ENCODE data around the gene PCGF1. TPM values are rescaled to one million over a fixed set of nuclear protein-coding genes. Genes with fewer than 3 reads are reported as not detected.
"Not testable (repeated sequence)": the region's sequence is repeated elsewhere in the genome, so short reads cannot be mapped to it uniquely, and the experiment has no call there.

The PCGF1 gene
- total RNA-seq, 1 donor from 2014 or later = 8.2 TPM

DNA sequence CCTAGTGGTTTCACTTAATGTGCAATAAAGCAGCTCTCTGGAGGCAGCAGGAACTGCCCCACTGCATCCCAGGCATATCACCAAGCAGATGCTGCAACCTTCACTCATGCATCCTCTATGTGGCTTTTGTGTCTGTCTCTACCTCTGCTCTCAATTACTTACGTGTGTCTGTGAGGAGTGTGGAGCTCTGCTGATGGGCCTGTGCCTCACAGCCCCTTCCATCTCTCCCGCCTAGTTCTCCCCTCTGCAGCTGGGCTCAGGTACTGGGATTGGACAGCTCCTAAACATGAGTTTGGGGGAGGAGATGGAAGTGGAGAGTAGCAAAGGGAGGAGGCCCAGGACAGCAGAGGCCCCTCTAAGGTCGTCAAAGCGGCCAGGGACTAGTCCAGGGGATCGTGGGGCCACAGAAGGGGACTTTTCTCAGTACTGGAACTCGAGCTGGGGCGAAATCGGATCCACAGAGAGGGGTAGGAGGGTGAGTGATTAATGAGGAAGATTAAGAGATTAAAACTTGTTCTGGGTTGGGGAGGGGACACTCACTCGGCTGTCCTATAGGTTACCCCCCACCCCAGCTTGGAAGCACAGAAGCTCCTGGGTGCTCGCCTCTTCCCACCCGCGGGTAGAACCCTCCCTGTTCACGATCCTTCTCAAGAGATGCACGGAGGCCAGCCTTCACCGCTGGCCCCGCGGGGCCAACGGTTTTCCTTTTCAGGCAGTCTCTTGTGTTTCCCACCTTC, 6.0 kb downstream of the PCGF1 start:
- no peak for DNase-seq (ENCODE audit: low spot score in 2 of 2)

DNA sequence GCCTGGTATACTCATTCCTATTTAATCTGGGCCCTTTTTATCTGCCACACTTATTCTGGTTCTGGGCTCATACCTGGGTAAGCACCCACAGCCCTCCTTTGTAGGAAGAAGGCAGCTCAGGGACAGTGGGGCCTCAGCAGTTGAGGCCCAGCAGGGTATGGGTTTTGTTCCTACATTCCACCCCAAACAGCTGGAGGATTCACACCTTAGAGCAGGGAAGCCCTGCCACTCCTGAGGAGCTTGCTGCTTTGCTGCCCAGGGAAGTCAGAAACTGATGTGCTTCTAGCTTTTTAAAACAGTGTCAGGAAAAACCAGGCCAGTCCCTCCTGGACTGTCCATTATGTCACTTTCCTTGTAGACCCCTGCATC, 6.9 kb downstream of the PCGF1 start:
- FAIRE-seq = no peak
- no peak for DNase-seq (ENCODE audit: low spot score in 2 of 2)

More for the DNA sequence above, 6.0 kb downstream of the PCGF1 start:
- FAIRE-seq = no peak

DNA sequence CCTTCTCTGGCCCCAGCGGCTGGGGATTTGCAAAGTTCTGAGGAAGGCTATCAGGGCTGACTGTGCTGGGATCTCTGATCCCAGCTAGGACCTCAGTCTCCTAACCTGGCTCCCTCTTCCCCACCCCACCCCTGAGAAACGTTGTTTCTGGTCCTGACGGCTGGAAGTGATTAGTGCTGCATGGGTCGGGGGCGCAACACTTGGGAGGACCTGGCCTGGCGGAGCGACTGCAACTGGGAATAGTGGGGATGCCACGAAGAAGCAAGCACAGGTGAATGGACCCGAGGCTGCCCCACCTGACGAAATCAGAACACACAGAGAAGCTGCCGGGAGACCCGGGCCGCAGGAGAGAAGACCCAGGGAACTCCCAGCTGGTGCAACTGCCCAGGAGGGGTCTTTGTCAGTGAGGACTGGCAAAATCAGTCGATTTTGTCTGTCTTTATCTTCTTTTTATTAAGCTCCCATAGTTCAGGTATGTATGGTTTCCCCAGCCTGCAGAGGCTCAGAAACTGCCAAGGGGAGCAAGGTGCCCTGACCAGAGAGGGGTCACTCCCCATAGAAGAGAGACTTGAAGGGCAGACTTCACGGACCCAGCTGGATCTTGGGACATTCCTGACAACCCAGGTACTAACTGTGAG, 7.4 kb downstream of the PCGF1 start:
- FAIRE-seq = no peak
- DNase-seq (ENCODE audit: low spot score in 2 of 2) = no peak

DNA sequence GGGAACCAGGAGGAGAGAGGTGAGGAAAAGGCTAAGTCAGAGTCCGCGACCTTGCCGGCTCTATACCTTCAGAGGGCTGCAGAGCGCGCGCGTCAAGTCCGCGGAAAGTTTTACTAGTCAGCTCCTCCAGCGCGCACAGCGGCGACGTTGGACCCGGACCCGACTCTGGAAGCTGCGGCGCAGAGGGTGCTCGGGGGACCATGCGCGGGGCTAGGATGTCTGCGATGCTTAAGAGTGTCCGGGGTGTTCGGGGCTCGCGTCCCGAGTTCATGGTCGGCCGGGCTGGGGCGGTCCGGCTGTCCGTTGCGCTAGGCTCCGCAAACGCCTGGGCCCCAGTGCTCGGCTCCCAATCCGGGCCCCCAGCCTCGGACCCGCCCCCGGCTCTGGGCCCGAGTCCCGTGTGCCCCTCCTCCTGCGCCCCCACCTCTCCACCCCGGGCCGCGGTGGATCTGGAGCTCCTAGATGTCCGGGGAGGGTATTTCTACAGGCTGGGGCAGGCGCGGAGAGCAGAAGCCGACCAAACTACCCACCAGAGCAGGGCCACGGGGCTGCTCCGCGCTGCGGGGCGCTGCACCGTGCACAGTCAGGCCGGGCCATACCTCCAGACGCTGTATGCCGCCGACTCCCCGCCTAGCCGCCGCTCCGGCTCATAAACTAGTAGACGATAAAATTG, 8.1 kb downstream of the PCGF1 start, which contains the start of gene LBX2:
LBX2 (minus strand) TSS at position 337 of the 673 bp plus-strand sequence; CDS start at position 271, 66 bp downstream.
- FAIRE-seq = no peak

DNA sequence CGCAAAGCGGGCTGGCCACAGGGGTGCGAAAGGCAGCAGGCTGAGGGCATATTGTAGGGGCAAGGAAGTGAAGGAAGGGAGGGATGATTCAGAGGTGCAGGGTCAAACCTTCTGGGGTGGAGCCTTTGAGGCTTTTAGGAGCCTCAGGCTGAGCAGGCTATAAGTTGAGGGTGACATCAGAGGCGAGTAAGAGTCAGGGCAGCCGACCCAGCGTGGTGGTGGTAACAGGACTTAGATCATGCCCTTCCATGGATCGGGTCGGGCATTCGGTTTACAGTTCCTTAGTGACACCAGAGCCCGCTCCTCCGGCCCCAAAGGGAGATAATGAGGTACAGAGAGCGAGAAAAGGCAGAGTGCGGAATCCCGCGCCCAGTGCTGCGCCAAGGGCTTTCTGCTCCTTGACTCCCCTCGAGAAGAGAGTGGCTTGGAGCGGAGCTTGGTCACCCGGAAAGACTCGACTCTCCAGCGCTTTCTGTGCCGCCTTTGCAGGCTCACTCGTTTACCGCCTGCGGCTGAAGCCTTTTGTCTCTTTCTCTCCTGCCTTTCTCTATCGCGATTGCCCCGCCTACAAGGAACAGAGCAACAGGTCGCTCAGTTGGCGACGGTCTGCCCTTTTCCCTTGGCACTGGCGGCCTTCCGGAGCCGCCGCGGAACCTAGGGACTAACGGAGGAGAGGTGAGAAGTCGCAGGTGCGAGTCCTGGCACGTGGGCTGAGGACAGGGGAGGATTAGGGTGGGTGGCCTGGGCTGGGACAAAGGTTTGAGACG, 8.8 kb downstream of the PCGF1 start:
- DNase-seq (ENCODE audit: low spot score in 2 of 2) (peak in 1 of 2 donors; percentile 31), FAIRE-seq (no peak)

More for the DNA sequence above, 8.1 kb downstream of the PCGF1 start, which contains the start of gene LBX2:
- no peak for DNase-seq (ENCODE audit: low spot score in 2 of 2)

DNA sequence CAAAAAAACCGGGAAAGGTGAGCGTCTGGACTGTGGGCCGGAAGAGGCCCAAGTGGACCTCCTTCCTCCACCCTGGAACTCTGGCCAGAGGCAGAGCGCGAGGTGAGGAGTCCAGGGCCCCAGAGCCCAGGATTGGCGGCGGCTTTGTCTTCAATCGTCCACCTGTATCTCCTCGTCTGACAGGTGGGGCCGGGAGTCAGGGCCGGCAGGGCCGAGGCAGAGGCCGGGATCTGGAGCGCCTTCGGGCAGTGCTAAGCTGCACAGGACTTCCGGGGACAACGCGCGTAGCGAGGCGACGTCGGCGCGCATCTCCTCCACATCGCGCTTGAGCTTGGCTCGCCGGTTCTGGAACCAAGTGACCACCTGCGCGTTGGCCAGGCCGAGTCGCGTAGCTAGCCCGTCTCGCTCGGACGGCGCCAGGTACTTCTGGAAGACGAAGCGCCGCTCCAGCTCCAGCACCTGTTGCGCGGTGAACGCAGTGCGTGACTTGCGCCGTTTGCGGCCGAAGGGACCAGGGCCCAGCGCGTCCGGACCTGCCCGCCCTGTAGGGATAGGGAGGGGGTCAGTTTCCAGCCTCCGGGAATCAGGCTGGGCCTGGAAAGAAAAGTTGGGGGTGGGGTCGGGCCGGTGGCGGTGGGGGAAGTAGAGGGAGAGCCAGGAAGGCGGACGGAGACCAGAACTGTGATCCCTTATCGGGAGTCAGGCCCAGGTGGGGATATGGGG, 9.6 kb downstream of the PCGF1 start:
- FAIRE-seq = no peak

DNA sequence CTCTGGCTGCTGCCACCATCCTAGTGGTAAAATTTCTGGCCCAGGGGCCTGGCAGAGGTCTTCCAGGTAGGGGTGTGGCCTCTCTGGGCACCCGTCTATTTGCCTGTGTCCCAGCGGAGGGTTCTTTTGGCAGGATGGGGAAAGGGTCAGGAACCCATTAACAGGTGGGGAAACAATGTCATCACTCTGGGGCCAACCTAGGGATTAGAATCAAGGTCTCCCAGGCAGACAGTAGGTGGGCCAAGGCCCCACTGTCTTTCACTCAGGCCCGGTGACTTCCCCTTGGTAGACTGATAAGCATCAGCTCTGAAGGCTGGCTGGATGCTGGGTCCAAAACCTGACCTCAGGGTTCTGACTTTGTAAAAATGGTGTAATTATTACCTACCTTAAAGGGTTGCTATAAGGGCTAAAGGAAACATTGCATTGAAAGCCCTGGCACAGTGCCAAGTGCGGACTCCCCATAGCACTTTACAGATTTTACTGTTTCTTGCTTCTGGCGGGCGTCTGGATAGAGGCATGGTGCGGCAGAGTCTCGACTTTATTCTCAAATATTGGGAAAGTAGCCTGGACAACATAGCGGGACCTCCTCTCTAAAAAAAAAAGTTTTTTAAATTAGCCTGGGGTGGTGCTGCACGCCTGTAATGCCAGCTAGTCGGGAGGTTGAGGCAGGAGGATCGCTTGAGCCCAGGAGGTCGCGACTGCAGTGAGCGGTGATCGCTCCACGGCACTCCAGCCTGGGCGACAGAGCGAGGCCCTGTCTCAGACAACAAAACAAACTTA, 10.3 kb downstream of the PCGF1 start:
- FAIRE-seq (no peak), DNase-seq (ENCODE audit: low spot score in 2 of 2) (peak in 1 of 2 donors; percentile 31)

More for the DNA sequence above, 9.6 kb downstream of the PCGF1 start:
- DNase-seq (ENCODE audit: low spot score in 2 of 2) = no peak

DNA sequence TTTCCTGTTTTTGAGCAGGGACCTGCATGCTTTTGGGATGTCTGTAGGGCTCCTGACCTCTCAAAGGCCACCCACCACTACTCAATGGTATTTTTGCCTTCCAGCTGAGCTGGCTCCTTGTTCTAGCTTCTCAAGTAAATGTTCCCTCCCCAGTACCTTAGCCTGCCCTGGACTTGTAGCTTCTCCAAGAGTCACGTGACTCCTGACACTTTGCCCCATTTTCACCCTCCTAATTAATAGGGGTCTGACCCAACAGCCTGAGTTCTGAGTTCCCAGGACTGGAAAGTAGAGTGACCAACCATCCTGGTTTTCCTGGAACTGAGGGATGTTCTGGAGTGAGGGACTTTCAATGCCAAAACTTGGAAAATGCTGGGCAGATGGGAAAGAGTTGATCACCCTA, 12.1 kb downstream of the PCGF1 start:
- FAIRE-seq = no peak
- no peak for DNase-seq (ENCODE audit: low spot score in 2 of 2)

DNA sequence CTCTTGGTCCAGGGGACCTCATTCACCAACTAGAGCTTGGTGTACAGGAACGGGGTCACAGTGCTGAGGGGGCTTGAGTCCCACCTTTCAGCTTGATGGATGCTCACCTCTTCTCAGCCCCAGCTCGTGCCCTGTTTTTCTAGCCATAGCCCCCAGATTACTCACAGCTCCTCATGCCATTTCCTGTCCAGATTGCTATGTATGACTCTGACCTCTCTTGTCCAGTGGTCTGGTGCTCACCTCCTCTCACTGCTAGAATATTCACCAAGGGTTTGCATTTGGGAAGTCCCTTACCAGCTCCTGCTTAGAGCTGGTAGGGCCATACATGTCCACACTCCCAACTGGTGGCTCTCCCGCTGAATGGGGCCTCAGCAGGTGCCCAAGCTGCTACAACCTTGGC, 13.9 kb downstream of the PCGF1 start:
- DNase-seq (ENCODE audit: low spot score in 2 of 2) = no peak
- FAIRE-seq = no peak

DNA sequence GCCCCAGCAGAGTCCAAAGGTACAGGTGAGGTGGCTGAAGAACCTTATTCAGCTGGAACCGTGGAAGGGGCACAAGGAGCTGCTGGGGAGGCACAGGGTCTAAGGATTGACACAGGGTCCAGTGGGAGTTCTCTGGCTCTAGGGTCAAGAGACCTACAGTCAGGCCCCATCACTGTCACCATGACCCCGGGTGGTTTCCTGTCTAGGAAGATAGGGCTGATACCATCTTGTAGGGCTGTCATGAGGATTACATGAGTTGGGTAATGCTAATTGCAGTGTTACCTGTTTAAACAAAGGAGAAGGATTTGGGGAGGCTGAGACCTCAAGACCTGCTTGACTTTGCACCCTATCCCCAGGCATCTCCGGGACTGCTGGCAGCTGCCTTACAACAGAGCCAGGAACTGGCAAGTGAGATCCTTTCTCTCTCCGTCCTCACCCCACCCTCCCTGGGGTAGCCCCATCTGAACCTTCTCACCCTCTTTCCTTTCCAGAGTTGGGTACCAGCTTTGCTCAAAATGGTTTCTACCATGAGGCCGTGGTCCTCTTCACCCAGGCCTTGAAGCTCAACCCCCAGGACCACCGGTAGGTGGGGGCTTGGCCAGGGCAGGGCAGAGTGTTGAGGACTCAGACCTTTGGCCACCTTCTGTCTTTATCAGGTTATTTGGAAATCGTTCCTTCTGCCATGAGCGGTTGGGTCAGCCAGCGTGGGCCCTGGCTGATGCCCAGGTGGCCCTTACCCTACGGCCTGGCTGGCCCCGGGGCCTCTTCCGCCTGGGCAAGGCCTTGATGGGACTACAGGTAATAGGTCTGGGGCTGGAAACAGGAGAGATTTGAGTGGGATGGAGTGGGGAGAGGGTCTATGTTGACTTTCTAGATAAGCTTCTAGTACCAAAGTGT, 15.6 kb downstream of the PCGF1 start:
- FAIRE-seq (no peak), DNase-seq (ENCODE audit: low spot score in 2 of 2) (no peak)

DNA sequence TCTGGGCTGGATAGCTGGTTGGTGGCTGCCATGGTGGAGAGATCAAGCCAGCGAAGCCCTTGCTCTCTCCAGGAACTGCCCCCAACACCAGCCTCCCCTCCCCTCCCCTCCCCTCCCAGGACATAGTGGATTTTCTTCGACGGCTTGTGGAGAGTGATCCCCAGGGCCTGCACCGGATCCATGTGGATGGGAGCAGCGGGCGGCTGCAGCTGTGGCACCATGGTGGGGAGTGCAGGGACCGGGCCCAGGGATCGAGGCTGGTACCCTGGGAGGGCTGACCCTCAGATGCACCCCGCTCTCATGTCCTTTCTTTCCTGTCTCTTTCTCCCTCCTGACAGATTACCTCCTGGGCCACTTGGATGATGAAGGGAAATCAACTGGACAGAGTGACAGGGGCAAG, 17.6 kb downstream of the PCGF1 start:
- DNase-seq (ENCODE audit: low spot score in 2 of 2) (no peak), FAIRE-seq (no peak)

DNA sequence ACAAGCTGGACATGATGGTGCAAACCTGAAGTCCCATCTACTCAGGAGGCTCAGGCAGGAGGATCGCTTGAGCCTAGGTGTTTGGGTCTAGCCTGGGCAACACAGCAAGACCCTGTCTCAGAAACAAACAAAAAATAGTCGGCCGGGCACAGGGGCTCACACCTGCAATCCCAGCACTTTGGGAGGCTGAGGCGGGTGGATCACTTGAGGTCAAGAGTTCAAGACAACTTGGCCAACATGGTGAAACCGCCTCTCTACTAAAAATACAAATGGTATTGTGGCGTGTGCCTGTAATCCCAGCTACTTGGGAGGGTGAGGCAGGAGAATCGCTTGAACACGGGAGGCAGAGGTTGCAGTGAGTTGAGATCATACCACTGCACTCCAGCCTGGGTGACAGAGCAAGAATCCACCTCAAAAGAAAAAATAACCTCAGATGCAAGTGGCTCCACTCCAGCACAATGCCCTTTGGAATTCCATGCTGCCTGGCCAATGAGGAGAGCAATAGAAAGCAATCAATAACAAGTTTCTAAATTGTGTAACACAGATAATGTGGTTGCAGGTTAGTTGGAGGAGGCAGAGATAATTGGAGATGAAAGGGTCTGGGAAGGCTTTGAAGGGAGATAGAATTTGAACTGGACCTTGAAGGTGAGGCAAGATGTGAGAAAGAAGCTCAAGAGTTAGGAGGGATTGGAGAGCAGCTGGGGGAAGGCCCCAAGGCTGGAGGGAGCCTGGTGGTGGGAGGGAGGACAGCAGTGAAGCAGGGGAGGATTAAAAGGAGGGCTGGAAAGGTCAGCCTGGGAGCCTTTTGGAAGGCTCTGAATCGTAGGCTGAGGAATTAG, 18.6 kb downstream of the PCGF1 start:
- no peak for FAIRE-seq
- DNase-seq (ENCODE audit: low spot score in 2 of 2) = no peak

DNA sequence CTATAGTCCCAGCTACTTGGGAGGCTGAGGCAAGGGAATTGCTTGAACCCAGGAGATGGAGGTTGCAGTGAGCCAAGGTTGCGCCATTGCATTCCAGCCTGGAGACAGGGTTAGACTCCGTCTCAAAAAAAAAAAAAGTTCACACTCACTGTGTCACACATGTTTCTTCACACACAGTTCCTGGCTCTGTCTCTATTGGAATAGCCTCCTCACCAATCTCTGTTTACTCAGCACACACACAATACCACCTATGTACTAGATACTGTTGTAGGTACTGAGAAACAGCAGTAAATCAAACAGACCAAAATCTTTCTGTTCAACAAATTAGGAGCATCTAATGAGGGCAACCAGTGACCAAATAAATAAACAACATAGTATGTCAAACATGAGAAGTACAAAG, 21.4 kb downstream of the PCGF1 start:
- no peak for DNase-seq (ENCODE audit: low spot score in 2 of 2)
- FAIRE-seq = no peak

DNA sequence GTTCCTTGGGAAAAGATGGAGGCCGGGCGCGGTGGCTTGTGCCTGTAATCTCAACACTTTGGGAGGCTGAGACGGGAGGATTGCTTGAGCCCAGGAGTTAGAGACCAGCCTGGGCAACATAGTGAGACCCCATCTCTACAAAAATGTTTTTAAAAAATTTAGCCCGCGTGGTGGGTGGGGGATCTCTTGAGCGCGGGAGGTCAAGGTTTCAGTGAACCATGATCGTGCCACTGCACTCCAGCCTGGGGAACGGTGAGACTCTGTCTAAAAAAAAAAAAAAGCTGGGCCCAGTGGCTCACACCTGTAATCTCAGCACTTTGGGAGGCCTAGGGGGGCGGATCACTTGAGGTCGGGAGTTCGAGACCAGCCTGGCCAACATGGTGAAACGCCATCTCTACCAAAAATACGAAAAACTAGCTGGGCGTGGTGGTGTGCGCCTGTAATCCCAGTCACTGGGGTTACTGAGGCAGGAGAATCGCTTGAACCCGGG, 23.8 kb downstream of the PCGF1 start:
- DNase-seq (ENCODE audit: low spot score in 2 of 2); FAIRE-seq: not testable (repeated sequence)

DNA sequence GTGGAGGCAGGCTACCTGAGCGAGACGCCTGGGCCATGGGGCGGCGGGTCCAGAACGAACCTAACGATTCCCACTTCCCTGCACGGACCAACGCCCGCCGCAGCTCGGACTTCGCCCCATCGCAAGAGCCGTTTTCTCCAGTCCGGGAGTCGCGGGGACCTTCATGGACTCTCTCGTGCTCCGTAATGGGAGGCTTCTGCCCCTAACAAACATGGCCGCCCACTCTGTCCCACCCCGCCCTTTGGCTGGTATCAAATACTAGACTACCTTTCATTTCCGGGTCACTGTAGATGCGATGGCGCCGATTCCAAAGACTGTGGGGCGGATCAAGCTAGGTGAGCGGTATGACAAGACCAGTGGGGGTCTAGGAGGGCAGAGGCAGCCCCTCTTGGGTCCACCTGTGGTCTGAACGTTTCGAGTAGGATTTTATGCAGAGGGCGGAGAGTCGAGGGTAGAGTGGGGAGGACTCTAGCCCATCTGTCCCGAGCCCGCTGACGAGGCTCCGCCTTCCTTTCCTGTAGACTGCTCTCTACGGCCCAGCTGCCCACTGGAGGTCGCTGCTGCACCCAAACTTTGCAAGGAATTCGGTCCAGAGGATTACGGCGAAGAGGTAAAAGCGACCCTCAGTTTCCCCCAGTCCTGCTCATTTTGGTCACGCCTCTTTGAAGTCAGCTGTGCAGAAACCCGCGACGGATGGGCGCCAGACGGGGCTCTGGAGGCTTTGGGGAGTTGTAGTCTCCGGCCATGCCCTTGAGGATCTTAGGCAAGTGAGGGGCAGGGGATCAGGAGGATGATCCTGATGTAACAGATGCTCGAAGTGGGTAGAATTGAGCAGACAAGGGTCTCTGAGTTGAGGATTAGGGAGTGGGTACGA, 24.5 kb downstream of the PCGF1 start, which contains the start of the genes CCDC142 and TTC31:
CCDC142 (minus strand) TSS at position 198 of the 874 bp plus-strand sequence; CDS start at position 37, 161 bp downstream.
TTC31 (plus strand) TSS at position 281 of the 874 bp plus-strand sequence; CDS start at position 296, 15 bp downstream.
- FAIRE-seq (no peak), DNase-seq (ENCODE audit: low spot score in 2 of 2) (peak; percentile 90 to 93)
